RWPE2 (cell line): Measurements from ENCODE around the gene PWP1.

Experiments
- ATAC-seq: fragments of 200-7000 bp; cut with Tn5 transposase; 3 replicates; pipeline ENCODE4 v1.9.1; 2021; ENCODE audit warnings: low read depth
- DNase-seq: peaks from one replicate; pipeline ENCODE4 v3.0.0-alpha.2; 2020; ENCODE audit warnings: low spot score
- H3K27ac ChIP-seq: fragments of 450-650 bp; 2 replicates; pipeline ENCODE4 v1.5.1; 2017; ENCODE audit warnings: mild to moderate bottlenecking; ENCODE audit not compliant: poor library complexity, severe bottlenecking
- H3K27me3 ChIP-seq: fragments of 250-450 bp; sonication (Bioruptor Pico); 2 replicates; pipeline ENCODE4 v1.5.1; 2021; ENCODE audit warnings: mild to moderate bottlenecking, moderate library complexity; ENCODE audit not compliant: insufficient read depth, poor library complexity, severe bottlenecking
- H3K36me3 ChIP-seq: fragments of 250-450 bp; sonication (Bioruptor Pico); 2 replicates; pipeline ENCODE4 v1.5.1; 2020; ENCODE audit warnings: low read depth, mild to moderate bottlenecking, moderate library complexity
- H3K4me1 ChIP-seq: fragments of 250-450 bp; sonication (Bioruptor Pico); 2 replicates; pipeline ENCODE4 v1.5.1; 2021; ENCODE audit warnings: mild to moderate bottlenecking, moderate library complexity; ENCODE audit not compliant: insufficient read depth, poor library complexity, severe bottlenecking
- H3K4me3 ChIP-seq: fragments of 250-450 bp; sonication (Bioruptor Pico); 2 replicates; pipeline ENCODE4 v1.5.1; 2021; ENCODE audit warnings: mild to moderate bottlenecking, moderate library complexity; ENCODE audit not compliant: severe bottlenecking
- H3K9me3 ChIP-seq: fragments of 250-450 bp; sonication (Bioruptor Pico); 2 replicates; pipeline ENCODE4 v1.5.1; 2021; ENCODE audit warnings: mild to moderate bottlenecking, moderate library complexity; ENCODE audit not compliant: severe bottlenecking
- CTCF ChIP-seq: fragments of 450-650 bp; IDR thresholded peaks from one replicate; pipeline ENCODE4 v1.5.1; 2017; ENCODE audit warnings: mild to moderate bottlenecking, moderate library complexity; ENCODE audit not compliant: poor library complexity, severe bottlenecking

Gene PWP1

DNA sequence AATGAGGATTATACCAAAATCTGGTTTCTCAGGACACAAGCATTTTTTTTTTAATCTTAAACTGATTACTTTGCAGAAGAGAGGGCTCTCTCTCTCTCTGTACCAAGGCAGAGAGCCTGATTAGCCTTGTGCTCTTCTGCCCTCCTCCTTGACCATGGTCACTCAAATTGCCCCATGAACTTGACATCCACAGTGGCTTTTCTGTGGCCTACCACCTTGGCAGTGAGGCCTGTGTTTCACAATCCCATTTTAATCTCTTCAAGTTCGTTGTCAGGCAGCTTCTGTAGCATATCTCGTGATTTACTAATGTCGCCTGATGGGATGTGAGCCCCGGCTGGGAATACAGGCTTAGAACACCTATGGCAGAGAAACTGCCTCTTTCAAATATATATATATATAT is 30.7 kb upstream of the PWP1 start:
- TF ChIP-seq CTCF, result no peak
- no peaks in the 10 kb centered on the region for H3K4me1 ChIP-seq
- H3K27me3 ChIP-seq, result no peaks in the 10 kb centered on the region
- no peak for DNase-seq
- H3K36me3 ChIP-seq, result no peaks in the 10 kb centered on the region
- H3K9me3 ChIP-seq, result no peaks in the 10 kb centered on the region
- H3K27ac ChIP-seq, result no peak overlapping the region
- no peak overlapping the region for H3K4me3 ChIP-seq
- no peak for ATAC-seq

DNA sequence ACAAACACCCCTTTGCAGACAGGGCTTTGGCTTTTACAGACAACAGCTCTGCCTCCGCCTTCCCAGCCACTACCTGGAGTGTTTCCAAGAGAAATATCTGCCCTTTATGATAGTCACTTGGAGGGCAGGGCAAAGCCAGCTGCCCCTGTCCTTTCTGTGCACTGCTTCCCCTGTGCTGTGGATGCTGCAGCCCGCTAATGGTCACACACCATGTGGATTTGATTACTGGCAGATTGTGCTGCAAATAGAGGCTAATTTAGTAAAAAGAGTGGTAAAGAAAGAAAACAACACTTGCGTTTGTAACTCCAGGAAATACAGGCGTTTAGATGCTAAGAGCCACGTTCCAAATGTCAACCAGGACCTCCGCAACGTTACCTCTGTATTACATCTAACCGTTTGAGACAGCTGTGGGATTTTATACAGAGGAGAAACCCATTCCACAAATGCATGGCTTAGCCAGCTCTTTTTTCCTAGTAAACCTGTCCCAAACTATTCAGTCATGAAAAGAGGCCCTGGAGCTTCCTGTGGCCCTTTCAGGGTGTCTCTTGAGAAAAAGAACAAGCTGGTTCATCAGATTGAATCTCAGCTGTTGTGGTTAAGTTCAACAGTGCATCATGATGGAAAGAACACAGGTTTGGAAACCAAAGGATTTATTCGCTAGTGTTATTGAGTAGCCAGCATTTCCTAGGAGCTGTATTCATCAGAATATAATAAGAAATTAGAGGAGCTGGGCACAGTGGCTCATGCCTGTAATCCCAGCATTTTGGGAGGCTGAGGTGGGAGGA is 30.1 kb upstream of the PWP1 start:
- Histone ChIP-seq H3K9me3 (no peaks in the 10 kb centered on the region), H3K4me1 (no peaks in the 10 kb centered on the region), H3K4me3 (no peak overlapping the region), H3K27me3 (no peaks in the 10 kb centered on the region), H3K27ac (no peak overlapping the region), H3K36me3 (no peaks in the 10 kb centered on the region)
- DNase-seq (no peak), ATAC-seq (no peak)
- TF ChIP-seq CTCF, result no peak

- H3K27ac ChIP-seq, result no peak overlapping the region
- no peak overlapping the region for H3K4me3 ChIP-seq
- no peaks in the 10 kb centered on the region for H3K27me3 ChIP-seq
- no peaks in the 10 kb centered on the region for H3K36me3 ChIP-seq
- no peak for DNase-seq
- TF ChIP-seq CTCF, result no peak
- no peaks in the 10 kb centered on the region for H3K9me3 ChIP-seq
- ATAC-seq, result no peak
- H3K4me1 ChIP-seq, result no peaks in the 10 kb centered on the region
These were observed 29.3 kb upstream of the PWP1 start for GRCh38 chr12:107656302-107656701.

DNA sequence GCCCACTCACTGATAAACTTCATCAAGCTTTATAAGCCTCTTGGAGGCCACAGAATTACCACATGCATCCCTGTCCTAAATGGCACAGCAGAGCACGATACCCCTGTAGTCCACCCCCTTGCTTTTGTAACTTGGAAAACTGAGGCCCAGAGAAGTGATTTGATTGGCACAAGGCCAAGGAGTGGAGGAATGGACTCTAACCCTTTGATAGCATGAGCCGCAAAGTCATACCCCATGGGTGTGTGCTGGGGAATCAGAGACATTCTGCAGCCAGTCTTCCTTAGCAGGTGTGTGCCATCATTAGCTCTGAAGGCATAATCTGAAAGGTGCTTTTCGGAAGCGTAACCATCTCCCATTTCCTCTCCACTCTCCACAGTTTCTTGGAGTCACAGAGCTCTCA is 28.5 kb upstream of the PWP1 start:
- no peak for DNase-seq
- no peaks in the 10 kb centered on the region for H3K27me3 ChIP-seq
- no peaks in the 10 kb centered on the region for H3K9me3 ChIP-seq
- H3K4me1 ChIP-seq, result no peaks in the 10 kb centered on the region
- H3K4me3 ChIP-seq, result no peak overlapping the region
- no peak for TF ChIP-seq CTCF
- H3K36me3 ChIP-seq, result no peaks in the 10 kb centered on the region
- H3K27ac ChIP-seq, result no peak overlapping the region
- no peak for ATAC-seq

GRCh38 chr12:107657621-107658020 is 28.0 kb upstream of the PWP1 start:
- no peaks in the 10 kb centered on the region for H3K27me3 ChIP-seq
- no peak overlapping the region for H3K27ac ChIP-seq
- no peaks in the 10 kb centered on the region for H3K9me3 ChIP-seq
- no peak overlapping the region for H3K4me3 ChIP-seq
- H3K36me3 ChIP-seq, result no peaks in the 10 kb centered on the region
- TF ChIP-seq CTCF, result no peak
- ATAC-seq (no peak), DNase-seq (no peak)
- H3K4me1 ChIP-seq, result no peaks in the 10 kb centered on the region
